H9 (cell line): ENCODE measurements around the gene ADAMTS6. TPM values are rescaled to one million over a fixed set of nuclear protein-coding genes. Genes with fewer than 3 reads are reported as not detected.

ENCODE experiments used
- DNase-seq: peaks from one replicate; pipeline ENCODE4 v3.0.0-alpha.2; 2017
- H2AFZ ChIP-seq: one replicate; pipeline ENCODE4 v1.6.1; 2013; ENCODE audit warnings: mild to moderate bottlenecking, low read length, control low read depth, moderate library complexity
- H2AK5ac ChIP-seq: 2 replicates; pipeline ENCODE4 v1.6.1; 2013; ENCODE audit warnings: low read length, control low read depth, mixed read lengths; ENCODE audit not compliant: insufficient read length
- H2BK120ac ChIP-seq: one replicate; pipeline ENCODE4 v1.6.1; 2013; ENCODE audit warnings: low read depth, mild to moderate bottlenecking, low read length, control low read depth, inconsistent platforms; ENCODE audit not compliant: poor library complexity, severe bottlenecking
- H2BK12ac ChIP-seq: 2 replicates; pipeline ENCODE4 v1.6.1; 2013; ENCODE audit warnings: low read length, control low read depth, mixed read lengths, low read depth; ENCODE audit not compliant: insufficient read length
- H2BK15ac ChIP-seq: 2 replicates; pipeline ENCODE4 v1.6.1; 2013; ENCODE audit warnings: low read depth, low read length, control low read depth
- H2BK20ac ChIP-seq: one replicate; pipeline ENCODE4 v1.6.1; 2013; ENCODE audit warnings: low read depth, mild to moderate bottlenecking, low read length, control low read depth, inconsistent platforms; ENCODE audit not compliant: poor library complexity, severe bottlenecking
- H2BK5ac ChIP-seq: 2 replicates; pipeline ENCODE4 v1.6.1; 2013; ENCODE audit warnings: low read length, control low read depth, mixed read lengths; ENCODE audit not compliant: insufficient read length
- H3K14ac ChIP-seq: 2 replicates; pipeline ENCODE4 v1.6.1; 2013; ENCODE audit warnings: low read length, control low read depth; ENCODE audit not compliant: insufficient read depth
- H3K18ac ChIP-seq: 2 replicates; pipeline ENCODE4 v1.6.1; 2013; ENCODE audit warnings: low read depth, mild to moderate bottlenecking, mixed read lengths, low read length, control low read depth; ENCODE audit not compliant: insufficient read length
- H3K23ac ChIP-seq: 2 replicates; pipeline ENCODE4 v1.6.1; 2013; ENCODE audit warnings: low read length, control low read depth, mixed read lengths, low read depth; ENCODE audit not compliant: insufficient read length
- H3K23me2 ChIP-seq: 2 replicates; pipeline ENCODE4 v1.6.1; 2013; ENCODE audit warnings: low read depth, mild to moderate bottlenecking, mixed read lengths, low read length, control low read depth; ENCODE audit not compliant: insufficient read length, poor library complexity, severe bottlenecking
- H3K27ac ChIP-seq: 2 replicates; pipeline ENCODE4 v1.5.1; 2013; ENCODE audit warnings: low read length, control low read depth, mixed read lengths, low read depth; ENCODE audit not compliant: insufficient read length
- H3K27me3 ChIP-seq: 2 replicates; pipeline ENCODE4 v1.6.1; 2013; ENCODE audit warnings: low read length, control low read depth, inconsistent platforms; ENCODE audit not compliant: insufficient read depth
- H3K4ac ChIP-seq: 2 replicates; pipeline ENCODE4 v1.6.1; 2013; ENCODE audit warnings: low read depth, mild to moderate bottlenecking, control low read depth, inconsistent platforms, low read length, moderate library complexity
- H3K4me1 ChIP-seq: 2 replicates; pipeline ENCODE4 v1.6.1; 2013; ENCODE audit warnings: low read length, control low read depth, inconsistent platforms; ENCODE audit not compliant: insufficient read depth
- H3K4me2 ChIP-seq: 2 replicates; pipeline ENCODE4 v1.6.1; 2013; ENCODE audit warnings: low read length, control low read depth, mixed read lengths; ENCODE audit not compliant: insufficient read length, insufficient read depth
- H3K56ac ChIP-seq: 2 replicates; pipeline ENCODE4 v1.6.1; 2013; ENCODE audit warnings: low read depth, mild to moderate bottlenecking, mixed read lengths, low read length, control low read depth; ENCODE audit not compliant: insufficient read length
- H3K79me1 ChIP-seq: 2 replicates; pipeline ENCODE4 v1.6.1; 2013; ENCODE audit warnings: low read depth, mild to moderate bottlenecking, moderate library complexity, low read length, control low read depth, inconsistent platforms; ENCODE audit not compliant: insufficient read depth, poor library complexity, severe bottlenecking
- H3K79me2 ChIP-seq: 2 replicates; pipeline ENCODE4 v1.6.1; 2013; ENCODE audit warnings: low read length, control low read depth, inconsistent platforms; ENCODE audit not compliant: insufficient read depth
- H3K9ac ChIP-seq: 2 replicates; pipeline ENCODE4 v1.6.1; 2013; ENCODE audit warnings: low read length, control low read depth, mixed read lengths; ENCODE audit not compliant: insufficient read length; ENCODE audit errors: extremely low read depth
- H3K9me3 ChIP-seq: one replicate; pipeline ENCODE4 v1.6.1; 2013; ENCODE audit warnings: low read depth, low read length, inconsistent platforms; ENCODE audit not compliant: control insufficient read depth
- H3T11ph ChIP-seq: one replicate; pipeline ENCODE4 v1.6.1; 2013; ENCODE audit warnings: mild to moderate bottlenecking, low read length, control low read depth, inconsistent platforms
- H4K20me1 ChIP-seq: one replicate; pipeline ENCODE4 v1.6.1; 2013; ENCODE audit not compliant: control insufficient read depth, insufficient read length, insufficient read depth
- H4K5ac ChIP-seq: 2 replicates; pipeline ENCODE4 v1.6.1; 2013; ENCODE audit warnings: low read depth, mild to moderate bottlenecking, mixed read lengths, low read length, control low read depth; ENCODE audit not compliant: insufficient read length
- H4K8ac ChIP-seq: replicated peaks from 2 replicates; pipeline ENCODE4 v1.6.1; 2013; ENCODE audit warnings: low read length, control low read depth, mixed read lengths, low read depth; ENCODE audit not compliant: insufficient read length
- H4K91ac ChIP-seq: 2 replicates; pipeline ENCODE4 v1.6.1; 2013; ENCODE audit warnings: low read depth, mild to moderate bottlenecking, moderate library complexity, mixed read lengths, low read length, control low read depth; ENCODE audit not compliant: insufficient read length
- H3K27ac Mint-ChIP-seq, 3 experiments: 2 replicates in 2 of 3; 3 replicates in 1 of 3; pipeline ENCODE4 v1.8.0; 2020 to 2021; ENCODE audit warnings: mixed read lengths in 3 of 3, mild to moderate bottlenecking in 1 of 3, moderate library complexity in 1 of 3
- H3K27me3 Mint-ChIP-seq: 2 replicates; pipeline ENCODE4 v1.8.0; 2021; ENCODE audit warnings: low read depth, mild to moderate bottlenecking, moderate library complexity, mixed read lengths
- H3K36me3 Mint-ChIP-seq, 3 experiments: 2 replicates in 2 of 3; 3 replicates in 1 of 3; pipeline ENCODE4 v1.8.0; 2020 to 2021; ENCODE audit warnings: low read depth in 3 of 3, mixed read lengths in 3 of 3; ENCODE audit not compliant: insufficient read depth in 1 of 3
- H3K4me1 Mint-ChIP-seq, 2 experiments: 2 replicates each; pipeline ENCODE4 v1.8.0; 2020; ENCODE audit warnings: mixed read lengths in 2 of 2
- H3K4me3 Mint-ChIP-seq, 2 experiments: 2 replicates in 1 of 2; 3 replicates in 1 of 2; pipeline ENCODE4 v1.8.0; 2020 to 2021; ENCODE audit warnings: mild to moderate bottlenecking in 2 of 2, mixed read lengths in 2 of 2, moderate library complexity in 1 of 2
- H3K9me3 Mint-ChIP-seq, 2 experiments: 2 replicates in 1 of 2; 3 replicates in 1 of 2; pipeline ENCODE4 v1.8.0; 2020; ENCODE audit warnings: mild to moderate bottlenecking in 2 of 2, mixed read lengths in 2 of 2, moderate library complexity in 1 of 2
- CTCF ChIP-seq: fragments of 200-600 bp; sonication (generic); conservative IDR thresholded peaks from 3 replicates; pipeline ENCODE4 v1.8.0; 2021; ENCODE audit warnings: antibody characterized with exemption, mild to moderate bottlenecking
- WGBS: extraction: QIAGEN DNeasy Blood & Tissue Kit; methylation state at CpG from one replicate; pipeline ENCODE4 v1.1.7; 2013; ENCODE audit warnings: missing lambda C conversion rate, low lambda C conversion rate, mixed read lengths; ENCODE audit not compliant: insufficient read length; ENCODE audit errors: extremely low coverage; 5-methylcytosine and 5-hydroxymethylcytosine counted together
- total RNA-seq: library from RNA; stranded (reverse); gene quantifications from 2 replicates; pipeline ENCODE4 v1.2.1, GENCODE V29; 2021

ADAMTS6 gene
- total RNA-seq, 1 experiment from 2014 or later: 0.33 TPM

- WGBS: no CpG with 5 or more reads among the region's 4 CpGs
- no peaks in the 10 kb centered on the region for H3K27me3 ChIP-seq
- no peak overlapping the region for H3K56ac ChIP-seq
- Mint-ChIP-seq H3K27me3 (no peaks in the 10 kb centered on the region), H3K9me3 (no peaks in the 10 kb centered on the region), H3K4me1 (peaks cover 3 to 5% of the 10 kb centered on the region in 2 experiments), H3K27ac (no peak overlapping the region), H3K36me3 (no peaks in the 10 kb centered on the region), H3K4me3 (no peak overlapping the region)
- H4K8ac ChIP-seq: no peak overlapping the region
- H3K4me1 ChIP-seq: no peaks in the 10 kb centered on the region
- H3K18ac ChIP-seq: no peak overlapping the region
- no peak for TF ChIP-seq CTCF
- H2BK12ac ChIP-seq: no peak overlapping the region
- H2BK20ac ChIP-seq: no peak overlapping the region
- H2BK5ac ChIP-seq: no peak overlapping the region
- H3K9ac ChIP-seq: no peak overlapping the region
- no peaks in the 10 kb centered on the region for H3K79me2 ChIP-seq
- no peaks in the 10 kb centered on the region for H3K79me1 ChIP-seq
- no peak for DNase-seq
- H3K4me2 ChIP-seq: no peak overlapping the region
- H4K20me1 ChIP-seq: no peaks in the 10 kb centered on the region
- no peaks in the 10 kb centered on the region for H3K23me2 ChIP-seq
- H4K91ac ChIP-seq: no peak overlapping the region
- H2BK15ac ChIP-seq: no peak overlapping the region
- no peak overlapping the region for H2BK120ac ChIP-seq
- no peak overlapping the region for H3K23ac ChIP-seq
- H3K4ac ChIP-seq: no peak overlapping the region
- no peak overlapping the region for H3K14ac ChIP-seq
- no peak overlapping the region for H2AK5ac ChIP-seq
- H3K9me3 ChIP-seq: no peaks in the 10 kb centered on the region
- H4K5ac ChIP-seq: no peak overlapping the region
- H3K27ac ChIP-seq: no peak overlapping the region
- H2AFZ ChIP-seq: no peak overlapping the region
- H3T11ph ChIP-seq: no peak overlapping the region
Measured at GRCh38 chr5:65248896-65249295, 232.8 kb downstream of the ADAMTS6 start.
